ENCODE measurements around the gene MAP2K1. TPM values are rescaled to one million over a fixed set of nuclear protein-coding genes. Genes with fewer than 3 reads are reported as not detected.
"Not testable (repeated sequence)": the region's sequence is repeated elsewhere in the genome, so short reads cannot be mapped to it uniquely, and the experiment has no call there.

Gene MAP2K1
- polyA plus RNA-seq, 3 donors = 51.1 to 51.6 (median 51.4) TPM

GRCh38 chr15:66459818-66460615, 73.3 kb downstream of the MAP2K1 start:
- DNase-seq (ENCODE audit: extremely low read depth in 1 of 11, low read depth in 9 of 11, low spot score in 4 of 11) = no peak

- not testable (repeated sequence) for DNase-seq (ENCODE audit: extremely low read depth in 1 of 11, low read depth in 9 of 11, low spot score in 4 of 11)
These were observed 74.6 kb downstream of the MAP2K1 start for GRCh38 chr15:66461294-66461693.

GRCh38 chr15:66461917-66462316, 75.2 kb downstream of the MAP2K1 start:
- DNase-seq (ENCODE audit: extremely low read depth in 1 of 11, low read depth in 9 of 11, low spot score in 4 of 11) = no peak

GRCh38 chr15:66462627-66463026, 75.9 kb downstream of the MAP2K1 start:
- DNase-seq (ENCODE audit: extremely low read depth in 1 of 11, low read depth in 9 of 11, low spot score in 4 of 11) = no peak

GRCh38 chr15:66465294-66465693, 78.6 kb downstream of the MAP2K1 start:
- DNase-seq (ENCODE audit: extremely low read depth in 1 of 11, low read depth in 9 of 11, low spot score in 4 of 11) = not testable (repeated sequence)

- not testable (repeated sequence) for DNase-seq (ENCODE audit: extremely low read depth in 1 of 11, low read depth in 9 of 11, low spot score in 4 of 11)
These were observed 80.7 kb downstream of the MAP2K1 start for GRCh38 chr15:66467162-66468040.

GRCh38 chr15:66470825-66471224, 84.1 kb downstream of the MAP2K1 start:
- DNase-seq (ENCODE audit: extremely low read depth in 1 of 11, low read depth in 9 of 11, low spot score in 4 of 11) = not testable (repeated sequence)

GRCh38 chr15:66472176-66472999, 85.7 kb downstream of the MAP2K1 start:
- DNase-seq (ENCODE audit: extremely low read depth in 1 of 11, low read depth in 9 of 11, low spot score in 4 of 11) = no peak

- DNase-seq (ENCODE audit: extremely low read depth in 1 of 11, low read depth in 9 of 11, low spot score in 4 of 11) = no peak
These were observed 87.4 kb downstream of the MAP2K1 start for GRCh38 chr15:66474135-66474534.

- DNase-seq (ENCODE audit: extremely low read depth in 1 of 11, low read depth in 9 of 11, low spot score in 4 of 11) = no peak
These were observed 88.3 kb downstream of the MAP2K1 start for GRCh38 chr15:66474963-66475362.

GRCh38 chr15:66476535-66476934, 89.8 kb downstream of the MAP2K1 start:
- no peak for DNase-seq (ENCODE audit: extremely low read depth in 1 of 11, low read depth in 9 of 11, low spot score in 4 of 11)

- DNase-seq (ENCODE audit: extremely low read depth in 1 of 11, low read depth in 9 of 11, low spot score in 4 of 11) = no peak
These were observed 90.3 kb downstream of the MAP2K1 start for GRCh38 chr15:66477011-66477410.

GRCh38 chr15:66480267-66480666, 93.6 kb downstream of the MAP2K1 start:
- DNase-seq (ENCODE audit: extremely low read depth in 1 of 11, low read depth in 9 of 11, low spot score in 4 of 11) = no peak

- no peak for DNase-seq (ENCODE audit: extremely low read depth in 1 of 11, low read depth in 9 of 11, low spot score in 4 of 11)
These were observed 94.6 kb downstream of the MAP2K1 start for GRCh38 chr15:66481107-66481856.

GRCh38 chr15:66482539-66482938, 95.8 kb downstream of the MAP2K1 start:
- DNase-seq (ENCODE audit: extremely low read depth in 1 of 11, low read depth in 9 of 11, low spot score in 4 of 11) = no peak

GRCh38 chr15:66483131-66483566, 96.4 kb downstream of the MAP2K1 start:
- DNase-seq (ENCODE audit: extremely low read depth in 1 of 11, low read depth in 9 of 11, low spot score in 4 of 11) = no peak

GRCh38 chr15:66484539-66485112, 97.9 kb downstream of the MAP2K1 start:
- no peak for DNase-seq (ENCODE audit: extremely low read depth in 1 of 11, low read depth in 9 of 11, low spot score in 4 of 11)

GRCh38 chr15:66486887-66487286, 100.2 kb downstream of the MAP2K1 start:
- DNase-seq (ENCODE audit: extremely low read depth in 1 of 11, low read depth in 9 of 11, low spot score in 4 of 11) = no peak
